Activated CD8-positive, alpha-beta memory T cell treated with anti-CD3 and anti-CD28 coated beads for 4 hours (primary cell): Measurements from ENCODE around the gene PRKCI.
"Not testable (repeated sequence)": the region's sequence is repeated elsewhere in the genome, so short reads cannot be mapped to it uniquely, and the experiment has no call there.

Experiments used
- DNase-seq, 2 donors: peaks; one replicate each; pipeline ENCODE4 v3.0.0-alpha.2; 2020; ENCODE audit warnings: low read depth in 2 of 2

The PRKCI gene

DNA sequence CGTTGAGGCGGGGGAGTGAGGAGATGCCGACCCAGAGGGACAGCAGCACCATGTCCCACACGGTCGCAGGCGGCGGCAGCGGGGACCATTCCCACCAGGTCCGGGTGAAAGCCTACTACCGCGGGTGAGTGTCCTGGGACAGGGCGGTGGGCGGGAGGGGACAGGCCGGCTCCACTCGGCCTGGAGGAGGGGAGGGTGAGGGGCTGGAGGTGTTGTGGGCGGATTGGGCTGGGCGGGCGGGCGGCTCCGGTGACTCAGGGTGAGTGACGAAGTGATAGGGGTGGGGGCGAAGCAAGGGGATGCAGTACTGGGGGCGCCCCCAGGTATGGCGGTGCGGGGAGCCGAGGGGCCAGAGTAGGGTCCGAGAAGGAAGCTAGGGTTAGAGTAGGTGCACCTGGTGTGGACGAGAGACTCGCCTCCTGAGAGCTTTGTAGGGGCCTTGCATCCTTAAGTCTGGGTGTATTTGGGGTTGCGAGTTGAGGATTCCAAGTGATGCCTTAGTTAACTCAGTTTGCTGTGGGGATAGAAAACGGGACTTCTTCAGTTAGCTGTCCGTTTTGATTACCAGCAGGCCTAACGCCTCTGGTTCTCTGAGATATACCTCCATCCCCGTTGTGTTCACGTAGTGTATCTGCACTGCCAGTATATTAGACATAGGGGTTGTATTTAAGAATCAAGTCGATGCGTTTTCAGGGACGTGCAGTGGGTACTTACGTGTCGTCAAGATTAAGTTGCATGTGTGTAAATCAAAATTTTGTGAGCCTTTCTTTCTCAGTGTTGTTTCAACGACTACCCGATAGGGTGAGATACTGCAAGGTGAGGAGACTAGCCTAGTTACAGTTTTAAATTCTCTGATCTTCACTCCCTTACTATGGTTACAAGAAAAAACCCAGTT is 670 bp downstream of the PRKCI start:
- DNase-seq, result peak; percentile 5 to 27

DNA sequence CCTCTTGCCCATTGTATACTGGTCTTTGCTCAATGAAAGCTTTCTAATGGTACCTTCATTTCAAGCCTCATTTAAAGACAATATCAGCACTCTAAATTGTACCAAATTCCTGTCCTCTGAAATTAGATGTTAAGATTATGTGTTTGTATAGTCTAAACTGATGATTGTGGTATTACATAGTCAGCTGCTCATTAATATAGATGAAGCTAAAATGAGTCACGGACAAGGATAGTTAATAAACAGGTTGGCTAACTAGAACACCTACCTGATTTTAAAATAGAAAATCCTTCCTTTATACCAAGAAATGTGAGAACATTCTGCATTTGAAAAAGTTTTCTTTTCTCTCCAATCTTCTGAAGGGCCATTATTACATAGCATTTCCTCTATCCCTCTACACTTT is 2.9 kb downstream of the PRKCI start:
- no peak for DNase-seq

DNA sequence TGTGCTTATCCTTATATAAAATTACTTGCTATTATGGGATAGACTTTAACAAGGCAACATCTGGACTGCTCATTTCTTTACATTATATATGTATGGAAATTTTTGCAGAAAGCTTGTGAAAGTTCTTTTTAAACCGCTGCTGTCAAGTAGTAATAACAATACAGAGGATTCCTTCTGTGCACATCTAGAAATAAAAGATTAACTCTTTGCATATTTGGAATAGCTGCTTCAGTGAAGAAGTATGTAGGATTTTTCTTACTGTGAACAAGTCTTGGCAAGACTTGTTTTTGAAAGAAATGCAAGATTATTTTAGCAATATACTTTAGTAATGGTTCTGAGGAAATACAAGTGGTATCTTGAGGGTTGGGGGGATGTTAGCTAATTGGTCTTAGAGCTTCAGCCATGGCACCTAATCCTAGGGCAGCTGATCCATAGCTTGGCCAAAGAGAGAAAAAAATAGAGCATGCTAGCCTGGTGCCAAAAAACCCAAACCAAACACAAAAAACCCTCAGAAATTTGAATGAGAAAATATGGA is 4.3 kb downstream of the PRKCI start:
- no peak for DNase-seq

GRCh38 chr3:170228093-170228766 is 6.0 kb downstream of the PRKCI start:
- no peak for DNase-seq

DNA sequence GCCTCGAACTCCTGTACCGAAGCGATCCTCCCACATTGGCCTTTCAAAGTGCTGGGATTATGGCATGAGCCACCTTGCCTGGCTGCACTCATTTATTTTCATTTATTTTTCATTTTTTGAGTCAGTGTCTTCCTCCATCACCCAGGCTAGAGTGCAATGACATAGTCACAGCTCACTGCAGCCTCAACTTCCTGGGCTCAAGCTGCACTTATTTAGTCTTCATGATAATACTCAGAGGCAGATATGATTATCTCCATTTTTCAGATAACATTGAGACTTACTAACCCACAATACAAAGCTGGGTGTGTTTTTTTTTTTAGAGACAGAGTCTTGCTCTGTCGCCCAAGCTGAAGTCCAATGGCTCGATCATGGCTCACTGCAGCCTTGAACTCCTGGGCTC is 10.0 kb downstream of the PRKCI start:
- no peak for DNase-seq

GRCh38 chr3:170233530-170233929 is 11.3 kb downstream of the PRKCI start:
- no peak for DNase-seq

- DNase-seq, result no peak
Measured at GRCh38 chr3:170240142-170240541, 17.9 kb downstream of the PRKCI start.

DNA sequence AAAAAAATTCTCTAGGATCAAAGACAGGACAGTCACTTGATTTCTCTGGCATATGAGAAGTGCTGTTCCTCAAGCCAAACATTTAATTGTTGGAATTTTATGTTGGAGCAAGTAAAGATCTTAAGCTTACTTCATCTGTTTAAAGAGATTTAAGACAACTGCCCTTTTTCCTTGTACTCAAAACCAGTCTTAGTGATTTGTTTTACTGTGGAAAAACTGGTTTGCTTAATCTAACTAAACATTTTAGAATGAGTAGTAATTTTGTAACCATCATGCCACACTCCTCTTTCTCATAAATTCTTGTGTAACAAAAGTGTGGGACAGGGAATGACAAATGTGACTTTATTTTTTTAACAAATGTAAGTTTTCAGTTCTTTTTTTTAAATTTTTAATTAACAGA is 18.4 kb downstream of the PRKCI start:
- DNase-seq, result no peak

DNA sequence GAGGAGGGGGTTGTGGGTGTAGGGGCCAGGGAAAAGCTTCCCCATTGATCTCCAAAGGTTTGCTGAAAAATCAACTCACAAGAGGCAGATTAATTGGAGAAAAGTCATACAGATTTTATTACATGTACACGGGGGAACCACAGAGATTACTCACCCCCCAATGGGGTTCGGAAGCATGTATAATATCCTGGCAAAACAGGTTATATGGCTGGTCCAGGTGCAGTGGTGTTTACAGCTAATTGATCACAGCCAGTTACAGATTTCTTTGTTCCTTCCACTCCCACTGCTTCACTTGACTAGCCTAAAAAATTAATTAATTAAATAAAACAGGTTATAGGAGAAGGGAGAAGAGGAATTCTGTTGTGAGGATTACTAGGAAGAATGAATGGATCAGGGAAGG is 22.4 kb downstream of the PRKCI start:
- DNase-seq, result no peak

DNA sequence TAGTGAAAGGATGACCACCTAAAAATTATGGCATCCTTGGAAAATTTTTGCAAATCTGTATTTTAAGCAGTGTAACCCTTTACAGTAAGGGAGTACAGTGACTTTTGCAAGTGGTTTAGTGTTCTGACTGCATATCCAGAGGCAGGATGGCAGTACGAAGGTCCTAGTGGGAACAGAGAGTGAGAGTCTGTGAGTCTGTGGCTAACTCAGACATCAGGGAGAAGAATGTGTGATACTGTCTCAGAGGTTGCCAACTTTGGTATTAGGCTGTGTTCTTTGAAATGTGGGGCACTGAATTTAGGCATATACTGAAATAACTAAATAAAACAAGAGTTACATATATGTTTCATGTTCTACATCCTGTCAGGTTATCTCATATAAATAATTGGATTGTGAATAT is 25.7 kb downstream of the PRKCI start:
- DNase-seq, result no peak

- no peak for DNase-seq
Measured at GRCh38 chr3:170256597-170256996, 34.4 kb downstream of the PRKCI start.

DNA sequence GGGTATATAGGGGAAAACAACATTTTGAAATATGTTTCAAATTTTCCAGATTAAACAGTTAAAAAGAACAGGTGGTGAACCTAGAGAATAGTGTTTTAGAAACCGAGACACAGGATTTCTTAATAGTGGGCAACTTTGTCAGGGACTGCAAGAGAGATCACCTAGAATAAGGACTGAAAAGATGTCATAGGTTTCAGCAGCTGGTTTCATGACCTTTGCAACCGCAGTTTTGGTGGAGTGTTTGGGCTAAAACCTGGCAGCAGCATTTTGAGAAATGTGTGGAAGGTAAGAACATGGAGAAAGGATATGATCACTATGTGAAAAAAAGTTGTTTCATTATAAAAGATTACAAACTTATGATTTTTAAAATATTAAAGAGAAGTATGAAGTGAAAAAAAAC is 34.9 kb downstream of the PRKCI start:
- DNase-seq, result no peak

GRCh38 chr3:170258105-170258487 is 35.9 kb downstream of the PRKCI start:
- no peak for DNase-seq

DNA sequence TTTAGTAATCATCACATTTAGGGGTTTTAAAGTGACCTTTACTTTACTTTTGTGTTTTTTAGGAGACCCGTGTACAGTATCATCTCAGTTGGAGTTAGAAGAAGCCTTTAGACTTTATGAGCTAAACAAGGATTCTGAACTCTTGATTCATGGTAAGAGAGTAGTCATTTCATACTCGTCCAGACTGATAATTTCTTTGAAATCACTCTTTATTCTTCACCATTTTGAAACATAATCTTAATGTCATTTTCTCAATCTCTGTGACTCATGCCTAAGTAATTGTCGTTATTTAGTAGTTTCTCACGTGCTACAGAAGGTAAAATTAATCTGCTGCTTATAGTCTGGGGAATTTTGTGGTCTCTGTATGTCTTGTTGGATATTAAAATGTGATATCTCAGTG is 37.7 kb downstream of the PRKCI start:
- no peak for DNase-seq

- DNase-seq, result no peak
Measured at GRCh38 chr3:170267793-170268192, 45.6 kb downstream of the PRKCI start.

DNA sequence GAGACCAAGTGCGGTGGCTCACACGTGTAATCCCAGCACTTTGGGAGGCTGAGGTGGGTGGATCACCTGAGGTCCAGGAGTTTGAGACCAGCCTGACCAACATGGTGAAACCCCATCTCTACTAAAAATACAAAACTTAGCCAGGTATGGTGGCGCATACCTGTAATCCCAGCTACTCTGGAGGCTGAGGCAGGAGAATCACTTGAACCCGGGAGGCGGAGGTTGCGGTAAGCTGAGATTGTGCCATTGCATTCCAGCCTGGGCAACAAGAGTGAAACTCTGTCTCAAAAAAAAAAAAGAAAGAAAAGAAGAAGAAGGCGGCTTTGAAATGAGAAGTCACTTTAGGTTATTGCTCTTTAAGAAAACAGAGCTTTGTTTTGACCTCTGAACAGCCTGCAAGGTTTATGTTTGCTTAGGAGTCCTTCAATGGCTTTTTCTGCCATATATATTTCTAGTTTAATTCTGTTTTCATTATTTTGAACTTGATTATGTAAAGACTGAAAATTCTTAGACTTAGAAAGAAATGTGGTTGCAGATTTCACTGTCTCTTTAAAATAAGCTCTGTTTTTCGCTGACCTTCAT is 47.5 kb downstream of the PRKCI start:
- DNase-seq, result not testable (repeated sequence)

- no peak for DNase-seq
Measured at GRCh38 chr3:170270282-170270881, 48.2 kb downstream of the PRKCI start.

DNA sequence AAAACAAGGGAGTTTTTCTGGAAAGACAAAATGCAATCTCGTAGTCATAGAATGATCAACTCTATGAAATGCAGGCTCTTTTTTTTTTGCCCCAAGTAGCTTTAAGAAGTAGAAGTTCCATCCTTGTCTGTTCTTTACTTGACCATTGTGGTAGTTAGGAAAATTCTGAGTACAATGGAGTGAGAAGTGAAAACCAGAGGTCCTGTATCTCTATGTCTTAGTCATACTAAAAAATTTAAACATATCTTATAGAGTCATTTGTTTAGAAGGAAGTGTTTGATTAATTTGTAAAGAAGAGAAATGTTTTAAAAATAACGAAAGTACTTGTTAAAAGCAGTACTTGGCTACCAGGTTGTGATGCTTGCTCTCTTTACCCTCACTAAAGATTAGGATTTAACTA is 52.4 kb downstream of the PRKCI start:
- no peak for DNase-seq

- DNase-seq, result no peak
Measured at GRCh38 chr3:170275832-170276231, 53.6 kb downstream of the PRKCI start.

GRCh38 chr3:170277311-170277710 is 55.1 kb downstream of the PRKCI start:
- DNase-seq, result not testable (repeated sequence)

GRCh38 chr3:170277833-170278580 is 55.8 kb downstream of the PRKCI start:
- DNase-seq, result no peak

DNA sequence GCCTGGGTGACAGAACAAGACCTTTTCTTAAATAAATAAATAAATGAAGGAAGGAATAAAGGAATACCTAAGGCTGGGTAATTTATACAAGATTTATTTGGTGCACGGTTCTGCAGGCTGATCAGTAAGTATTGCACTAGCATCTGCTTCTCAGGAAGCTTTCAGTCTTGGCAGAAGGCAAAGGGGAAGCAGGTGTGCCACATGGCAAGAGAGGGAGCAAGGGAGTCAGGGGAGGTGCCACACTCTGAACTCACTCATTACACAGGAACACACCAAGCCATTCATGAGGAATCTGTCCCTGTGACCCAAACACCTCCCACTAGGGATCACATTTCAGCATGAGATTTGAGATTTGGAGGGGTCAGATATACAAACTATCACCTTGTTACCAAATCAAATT is 56.4 kb downstream of the PRKCI start:
- no peak for DNase-seq
